Smooth muscle cell (in vitro differentiated cells): ENCODE measurements around the gene SMIM21. TPM values are rescaled to one million over a fixed set of nuclear protein-coding genes. Genes with fewer than 3 reads are reported as not detected.

ENCODE experiments used
- DNase-seq: peaks from one replicate; lab custom pipeline; 2025; ENCODE audit not compliant: unreplicated experiment; lab: John Stamatoyannopoulos, UW
- H2AFZ ChIP-seq: fragments of 200-600 bp; sonication (generic); 2 replicates; pipeline ENCODE4 v1.6.0; 2016; ENCODE audit warnings: antibody characterized with exemption, low read depth, mild to moderate bottlenecking
- H3F3A ChIP-seq: fragments of 200-600 bp; sonication (generic); 2 replicates; pipeline ENCODE4 v1.6.0; 2017; ENCODE audit warnings: antibody characterized with exemption, low read depth
- H3K27ac ChIP-seq: fragments of 200-600 bp; sonication (generic); 2 replicates; pipeline ENCODE4 v1.5.1; 2016; ENCODE audit warnings: low read depth, mild to moderate bottlenecking
- H3K27me3 ChIP-seq: fragments of 200-600 bp; sonication (generic); 2 replicates; pipeline ENCODE4 v1.6.1; 2016; ENCODE audit warnings: low read depth, mild to moderate bottlenecking
- H3K36me3 ChIP-seq: fragments of 200-600 bp; sonication (generic); 2 replicates; pipeline ENCODE4 v1.5.1; 2016; ENCODE audit warnings: low read depth
- H3K4me1 ChIP-seq: fragments of 200-600 bp; sonication (generic); 2 replicates; pipeline ENCODE4 v1.5.1; 2016; ENCODE audit warnings: low read depth
- H3K4me2 ChIP-seq: fragments of 200-600 bp; sonication (generic); 2 replicates; pipeline ENCODE4 v1.6.0; 2016; ENCODE audit warnings: mild to moderate bottlenecking
- H3K4me3 ChIP-seq: fragments of 200-600 bp; sonication (generic); 2 replicates; pipeline ENCODE4 v1.5.1; 2016; ENCODE audit warnings: mild to moderate bottlenecking
- H3K79me2 ChIP-seq: fragments of 200-600 bp; sonication (generic); 2 replicates; pipeline ENCODE4 v1.6.0; 2016; ENCODE audit warnings: low read depth, mild to moderate bottlenecking
- H3K9ac ChIP-seq: fragments of 200-600 bp; sonication (generic); 2 replicates; pipeline ENCODE4 v1.6.0; 2016; ENCODE audit warnings: low read depth
- H3K9me3 ChIP-seq: fragments of 200-600 bp; sonication (generic); replicated peaks from 2 replicates; pipeline ENCODE4 v1.5.1; 2016; ENCODE audit warnings: low read depth
- H4K20me1 ChIP-seq: fragments of 200-600 bp; sonication (generic); 2 replicates; pipeline ENCODE4 v1.6.0; 2016; ENCODE audit warnings: low read depth
- CTCF ChIP-seq: fragments of 200-600 bp; sonication (generic); IDR thresholded peaks from 2 replicates; pipeline ENCODE4 v1.5.1; 2017; ENCODE audit warnings: borderline replicate concordance, mild to moderate bottlenecking, antibody characterized with exemption; ENCODE audit not compliant: insufficient read depth, poor library complexity, severe bottlenecking
- WGBS: methylation state at CpG from one replicate; pipeline ENCODE4 v1.1.7; 2016; ENCODE audit warnings: low lambda C conversion rate; 5-methylcytosine and 5-hydroxymethylcytosine counted together
- polyA plus RNA-seq: library from polyadenylated mRNA; unstranded; fragments of >200 nt; fragmentation: Nextera tagmentation; extraction: Ambion mirVana; gene quantifications from 2 replicates; pipeline ENCODE4 v1.2.1, GENCODE V29; 2016
- total RNA-seq: library from RNA; depleted of rRNA; stranded (reverse); fragments of >200 nt; gene quantifications from 2 replicates; pipeline ENCODE4 v1.2.3, GENCODE V29; 2014

The SMIM21 gene
- total and polyA plus RNA-seq, 2 experiments from 2014 or later, result not detected

- H3K4me2 ChIP-seq, result no peak overlapping the region
- H3K36me3 ChIP-seq, result no peaks in the 10 kb centered on the region
- no peaks in the 10 kb centered on the region for H3F3A ChIP-seq
- H3K27ac ChIP-seq, result no peak overlapping the region
- H3K27me3 ChIP-seq, result no peaks in the 10 kb centered on the region
- no peak overlapping the region for H3K4me3 ChIP-seq
- H3K9ac ChIP-seq, result no peak overlapping the region
- no peaks in the 10 kb centered on the region for H4K20me1 ChIP-seq
- H3K9me3 ChIP-seq, result no peaks in the 10 kb centered on the region
- no peaks in the 10 kb centered on the region for H3K79me2 ChIP-seq
- DNase-seq, result no peak
- TF ChIP-seq CTCF, result no peak
- WGBS, result 80% methylated on average over 3 of the region's 3 CpGs
- peaks cover 3% of the 10 kb centered on the region for H3K4me1 ChIP-seq
- no peak overlapping the region for H2AFZ ChIP-seq
Observed at GRCh38 chr18:75376004-75376403, 51.5 kb downstream of the SMIM21 start.

- Histone ChIP-seq H3K4me1 (peaks cover 3% of the 10 kb centered on the region), H4K20me1 (no peaks in the 10 kb centered on the region), H3F3A (no peaks in the 10 kb centered on the region), H3K27me3 (no peaks in the 10 kb centered on the region), H3K36me3 (no peaks in the 10 kb centered on the region), H2AFZ (no peak overlapping the region), H3K27ac (no peak overlapping the region), H3K4me3 (no peak overlapping the region), H3K4me2 (no peak overlapping the region), H3K79me2 (no peaks in the 10 kb centered on the region), H3K9ac (no peak overlapping the region), H3K9me3 (no peaks in the 10 kb centered on the region)
- no peak for DNase-seq
- 95% methylated on average over 6 of the region's 6 CpGs for WGBS
- TF ChIP-seq CTCF, result no peak
Observed at GRCh38 chr18:75375341-75375740, 52.2 kb downstream of the SMIM21 start.

GRCh38 chr18:75374466-75374865 lies 53.0 kb downstream of the SMIM21 start:
- no peaks in the 10 kb centered on the region for H3K79me2 ChIP-seq
- H3K9me3 ChIP-seq, result no peaks in the 10 kb centered on the region
- WGBS, result 94% methylated on average over 6 of the region's 6 CpGs
- no peaks in the 10 kb centered on the region for H3K27me3 ChIP-seq
- DNase-seq, result no peak
- no peaks in the 10 kb centered on the region for H3F3A ChIP-seq
- peaks cover 3% of the 10 kb centered on the region for H3K4me1 ChIP-seq
- no peak overlapping the region for H3K9ac ChIP-seq
- TF ChIP-seq CTCF, result no peak
- no peak overlapping the region for H3K4me2 ChIP-seq
- no peak overlapping the region for H3K27ac ChIP-seq
- H4K20me1 ChIP-seq, result no peaks in the 10 kb centered on the region
- no peak overlapping the region for H3K4me3 ChIP-seq
- no peaks in the 10 kb centered on the region for H3K36me3 ChIP-seq
- no peak overlapping the region for H2AFZ ChIP-seq

GRCh38 chr18:75369026-75369721 lies 58.3 kb downstream of the SMIM21 start:
- no peaks in the 10 kb centered on the region for H3K9me3 ChIP-seq
- H3K36me3 ChIP-seq, result no peaks in the 10 kb centered on the region
- no peaks in the 10 kb centered on the region for H3F3A ChIP-seq
- no peaks in the 10 kb centered on the region for H4K20me1 ChIP-seq
- no peak overlapping the region for H3K4me3 ChIP-seq
- H3K9ac ChIP-seq, result no peak overlapping the region
- DNase-seq, result no peak
- H3K4me1 ChIP-seq, result no peaks in the 10 kb centered on the region
- H3K4me2 ChIP-seq, result no peak overlapping the region
- WGBS, result 97% methylated on average over 17 of the region's 17 CpGs
- no peak overlapping the region for H3K27ac ChIP-seq
- no peak overlapping the region for H2AFZ ChIP-seq
- TF ChIP-seq CTCF, result no peak
- no peaks in the 10 kb centered on the region for H3K27me3 ChIP-seq
- H3K79me2 ChIP-seq, result no peaks in the 10 kb centered on the region
